ENCODE measurements around the gene SSX5.
"Not testable (repeated sequence)": the region's sequence is repeated elsewhere in the genome, so short reads cannot be mapped to it uniquely, and the experiment has no call there.

- not testable (repeated sequence) for TF ChIP-seq CTCF (conservative IDR thresholded peaks at IDR 0.05 in 1 of 2, IDR thresholded peaks at IDR 0.05 in 1 of 2; ENCODE audit: extremely low read depth in 1 of 2, insufficient read depth in 1 of 2, low read depth in 1 of 2, low read length in 2 of 2); EZH2 (IDR thresholded peaks at IDR 0.05; ENCODE audit: borderline replicate concordance, low read length)
Measured at GRCh38 chrX:48224196-48224595, 27.6 kb upstream of the SSX5 start.
